ENCODE data around the gene KLHL6.

Gene KLHL6

DNA sequence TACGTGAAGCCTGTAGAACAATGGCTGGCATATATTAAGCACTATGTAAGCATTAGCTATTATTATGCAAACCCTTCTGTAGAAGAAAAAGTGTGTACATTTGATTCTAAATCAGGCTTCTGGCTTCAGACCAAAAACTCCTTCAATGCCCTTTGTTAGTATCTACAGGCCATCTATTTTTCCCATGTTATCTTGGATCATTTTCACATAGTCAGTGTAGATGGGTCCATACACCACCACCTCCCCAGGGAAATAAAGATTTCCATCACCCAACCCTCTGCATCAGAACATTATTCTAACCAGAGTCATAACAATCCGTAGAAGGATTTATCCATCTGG is 8.0 kb upstream of the KLHL6 start:
- peak; percentile 40 for DNase-seq

DNA sequence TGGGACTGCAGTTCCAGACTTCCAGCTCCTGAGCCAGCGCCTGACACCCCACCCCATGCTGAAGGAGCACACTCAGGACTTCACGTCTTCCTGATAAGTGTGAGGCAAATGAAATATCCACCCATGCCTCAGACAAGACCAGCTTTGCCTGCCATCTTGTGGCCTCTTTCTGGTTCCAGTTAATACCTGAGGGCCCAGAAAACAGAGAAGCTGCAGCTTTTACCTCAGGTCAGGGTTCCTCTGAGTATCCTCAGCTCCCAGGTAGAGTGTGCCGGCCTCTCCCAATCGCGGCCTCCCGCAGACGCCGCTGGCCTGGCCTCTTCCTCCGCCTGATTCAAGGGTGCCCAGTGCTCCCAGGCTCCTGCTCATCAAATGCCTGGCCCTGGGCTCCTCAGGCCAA is 5.1 kb upstream of the KLHL6 start:
- DNase-seq = peak; percentile 27

DNA sequence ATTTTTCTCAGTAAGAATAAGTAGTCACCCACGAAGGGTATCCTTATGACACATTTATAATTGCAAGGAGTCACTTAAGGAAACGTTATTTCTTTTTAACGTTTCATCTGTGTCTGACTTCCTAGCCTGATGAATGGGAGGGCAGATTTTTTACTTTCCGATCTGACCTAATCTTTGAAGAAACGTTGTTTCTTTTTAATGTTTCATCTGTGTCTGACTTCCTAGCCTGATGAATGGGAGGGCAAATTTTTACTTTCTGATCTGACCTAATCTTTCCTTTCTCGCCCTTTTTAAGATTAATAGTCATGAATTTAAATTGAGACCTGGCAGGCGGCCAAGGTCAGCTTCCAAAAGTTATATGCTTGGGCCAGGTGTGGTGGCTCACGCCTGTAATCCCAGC is 3.0 kb upstream of the KLHL6 start:
- DNase-seq = no peak

DNA sequence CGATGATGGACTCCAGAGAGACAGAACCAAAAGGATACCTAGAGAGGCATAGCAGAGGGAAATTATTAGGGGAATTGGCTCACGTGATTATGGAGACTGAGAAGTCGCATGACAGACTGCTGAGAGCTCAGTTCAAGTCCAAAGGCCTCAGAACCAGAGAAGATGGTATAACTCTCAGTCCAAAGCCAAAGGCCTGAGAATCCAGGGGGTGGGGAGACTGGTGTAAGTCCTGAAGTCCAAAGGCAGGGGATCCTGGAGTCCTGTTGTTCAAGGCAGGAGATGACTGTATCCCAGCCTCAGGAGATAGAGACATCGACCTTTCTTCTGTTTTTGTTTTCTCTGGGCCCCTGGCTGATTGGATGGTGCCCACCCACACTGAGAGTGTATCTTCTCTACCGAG is 1.2 kb upstream of the KLHL6 start:
- DNase-seq = no peak

DNA sequence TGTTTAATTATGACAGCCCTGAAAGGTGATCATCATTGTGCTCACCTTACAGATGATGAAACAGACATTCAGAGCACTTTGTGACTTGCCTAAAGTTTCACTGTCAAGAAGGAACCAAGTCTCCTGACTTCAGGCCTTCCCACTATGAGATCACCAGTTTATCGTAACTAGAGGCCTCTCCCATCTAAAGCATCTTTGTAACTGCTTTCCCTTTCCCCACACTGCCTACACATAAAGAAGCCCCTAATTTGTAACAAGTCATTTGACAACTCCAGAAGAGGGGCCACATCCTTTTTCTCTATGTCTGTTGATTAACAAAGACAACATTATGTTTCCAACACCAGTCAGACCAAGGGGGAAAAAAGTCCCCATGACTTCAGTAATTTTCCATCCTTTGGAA is 1.1 kb downstream of the KLHL6 start:
- no peak for DNase-seq

DNA sequence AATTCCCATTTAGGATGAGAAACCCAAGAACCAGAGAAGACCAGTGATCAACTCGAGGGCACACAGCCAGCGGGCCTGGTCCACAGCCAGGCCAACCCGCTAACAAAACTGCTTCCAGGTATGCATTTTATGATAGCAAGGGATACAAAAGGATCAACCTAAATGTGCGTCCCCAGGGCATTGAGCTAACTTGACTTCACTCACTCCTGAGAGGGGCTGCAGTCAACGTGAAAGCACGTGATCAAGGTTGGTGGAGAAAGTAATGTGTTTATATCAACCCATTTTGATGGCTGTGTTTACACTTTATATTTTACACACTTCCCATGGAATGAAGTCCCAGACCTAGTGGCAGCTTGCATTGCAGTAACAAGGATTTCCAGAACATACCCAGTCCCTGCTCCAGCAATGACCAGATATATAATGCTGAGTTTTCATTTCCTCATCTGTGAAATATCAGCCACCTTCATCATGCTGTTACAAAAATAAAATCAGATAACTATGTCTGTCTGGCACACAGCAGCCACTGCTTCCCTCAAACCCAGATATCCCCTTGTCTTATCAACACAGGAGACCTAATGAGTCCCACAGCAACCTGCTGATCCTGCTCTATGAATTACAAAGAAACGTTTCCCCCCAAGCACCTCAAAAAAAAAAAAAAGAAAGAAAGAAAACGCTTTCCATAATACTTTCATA is 2.0 kb downstream of the KLHL6 start:
- no peak for DNase-seq

DNA sequence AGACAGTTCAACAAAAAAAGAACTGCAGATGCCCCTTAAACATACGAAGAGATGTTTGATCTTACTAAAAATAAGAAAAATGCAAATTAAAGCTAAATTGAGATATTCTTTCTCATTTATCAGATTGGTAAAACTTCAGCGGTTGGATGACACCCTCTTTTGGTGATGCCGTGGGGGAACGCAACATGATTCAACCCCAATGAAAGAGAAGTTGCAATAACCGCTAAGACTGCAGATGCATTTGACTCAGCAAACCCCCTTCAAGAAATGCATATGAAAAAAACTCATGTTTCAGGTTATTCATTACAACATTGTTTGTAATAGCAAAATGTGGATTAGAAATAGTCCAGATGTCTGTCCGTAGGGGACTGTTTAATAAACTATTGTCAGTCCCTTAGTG is 3.6 kb downstream of the KLHL6 start:
- no peak for DNase-seq

DNA sequence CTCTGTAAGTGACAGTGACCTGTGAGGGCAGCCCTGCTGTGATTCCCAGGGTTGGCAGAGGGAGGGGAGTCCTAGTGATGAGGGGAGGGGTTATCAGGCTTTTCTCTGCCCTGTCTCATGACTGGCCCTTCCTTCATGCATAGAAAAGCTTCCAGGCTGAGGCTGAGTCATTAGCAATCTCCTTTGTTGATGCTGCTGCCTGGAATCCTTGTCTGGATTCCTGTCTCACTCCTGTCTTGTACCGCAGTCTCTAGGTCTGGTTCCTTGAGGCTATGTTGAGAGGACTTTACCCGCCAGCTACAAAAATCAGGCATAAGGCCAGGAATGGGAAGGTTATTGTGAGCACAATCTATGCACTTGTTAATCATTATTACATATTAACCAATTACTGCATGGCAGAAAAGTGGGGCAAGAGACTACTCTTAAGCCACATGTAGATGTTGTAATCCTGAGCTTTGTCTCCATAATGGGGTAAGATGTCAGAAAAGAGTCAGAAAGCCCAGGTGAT is 7.2 kb downstream of the KLHL6 start:
- DNase-seq = peak; percentile 20

DNA sequence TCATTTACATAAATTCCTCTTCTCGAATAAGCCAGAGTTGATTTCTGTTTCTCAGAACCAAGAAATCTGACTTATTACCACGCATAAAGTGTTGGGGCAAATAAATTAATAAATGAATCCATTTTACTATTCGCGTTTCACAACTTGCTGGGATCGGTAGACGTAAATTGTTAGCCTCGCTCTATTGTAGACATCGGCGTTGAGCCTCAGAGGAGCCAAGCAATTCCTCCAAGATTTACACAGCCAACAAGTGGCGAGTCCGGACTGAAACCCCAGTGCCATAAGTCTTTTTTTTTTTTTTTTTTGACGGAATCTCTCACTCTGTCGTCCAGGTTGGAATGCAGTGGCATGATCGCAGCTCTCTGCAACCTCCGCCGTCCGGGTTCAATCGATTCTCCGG is 8.9 kb downstream of the KLHL6 start:
- no peak for DNase-seq

DNA sequence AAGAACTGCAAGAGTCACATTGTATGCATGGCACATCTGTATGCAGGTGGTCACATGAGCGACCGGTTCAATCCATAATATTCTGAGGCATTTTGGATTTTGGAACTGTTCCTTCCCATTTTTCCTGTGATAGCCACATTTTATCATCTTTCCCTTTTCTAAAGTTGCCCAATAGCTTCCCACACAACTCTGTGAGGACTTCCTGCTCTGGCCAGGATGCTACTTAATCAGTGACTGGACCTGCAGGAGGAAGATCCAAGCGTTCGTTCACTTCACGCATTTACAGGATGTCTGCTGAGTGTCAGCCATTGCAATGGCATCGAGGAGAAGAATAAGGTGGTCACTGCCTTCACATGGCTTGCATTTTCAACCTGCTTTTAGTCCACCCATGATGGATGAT is 9.8 kb downstream of the KLHL6 start:
- DNase-seq = no peak

DNA sequence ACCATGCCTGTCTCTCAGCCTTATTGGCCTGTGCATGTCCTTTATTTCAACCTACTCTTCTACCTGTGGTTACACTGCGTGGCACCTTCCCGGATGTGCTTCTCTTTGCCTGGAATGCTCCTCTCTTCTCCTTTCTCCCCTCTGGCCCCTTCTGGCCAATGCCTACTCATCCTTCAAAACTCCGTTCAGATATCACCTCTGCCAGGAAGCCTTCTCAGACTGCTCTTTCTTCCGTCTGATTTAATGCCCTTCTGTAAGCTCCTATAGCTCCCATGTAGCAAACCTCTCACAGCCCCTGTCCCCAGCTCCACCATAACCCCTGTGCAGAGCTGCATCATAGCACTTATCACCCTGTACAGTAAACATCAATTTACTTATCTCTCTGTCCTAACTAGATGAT is 13.2 kb downstream of the KLHL6 start:
- no peak for DNase-seq

DNA sequence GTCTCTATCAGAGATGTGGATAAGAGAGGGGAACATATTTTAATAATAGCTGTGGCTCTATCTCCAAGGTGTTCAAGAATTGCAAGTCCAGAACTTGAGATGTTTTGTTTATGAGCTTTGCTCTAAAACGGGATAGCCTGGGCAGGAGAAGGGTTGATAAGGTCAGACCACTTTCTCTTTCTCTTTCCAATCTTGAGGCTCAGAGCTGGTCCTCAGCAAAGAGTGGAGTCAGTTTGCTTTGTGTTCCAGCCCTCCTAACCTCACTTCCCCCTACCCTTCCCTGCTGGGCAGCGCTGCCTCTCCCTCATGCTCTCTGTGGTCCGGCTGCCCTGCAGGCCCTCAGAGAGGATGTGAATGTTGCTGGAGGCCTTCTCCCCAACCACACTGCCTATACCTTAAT is 13.8 kb downstream of the KLHL6 start:
- DNase-seq = no peak

DNA sequence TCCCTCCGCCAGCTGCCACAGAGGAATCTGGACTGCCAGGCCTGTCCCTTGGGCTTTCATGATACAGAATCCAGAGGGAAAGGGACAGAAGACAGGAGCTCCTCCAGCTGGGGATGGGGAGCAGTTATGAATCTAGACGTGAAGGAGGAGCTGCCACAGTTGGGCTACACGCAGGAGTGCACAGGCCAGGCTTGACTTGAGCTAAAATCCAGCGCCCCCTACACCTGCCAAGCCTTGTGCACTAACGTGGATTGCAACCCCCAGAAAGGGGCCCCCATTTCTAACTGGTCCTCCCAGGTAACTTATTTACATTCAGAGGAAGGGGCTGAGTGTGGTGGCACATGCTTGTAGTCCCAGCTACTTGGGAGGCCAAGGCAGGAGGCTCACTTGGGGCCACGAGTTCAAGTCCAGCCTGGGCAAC is 14.3 kb downstream of the KLHL6 start:
- DNase-seq = no peak

DNA sequence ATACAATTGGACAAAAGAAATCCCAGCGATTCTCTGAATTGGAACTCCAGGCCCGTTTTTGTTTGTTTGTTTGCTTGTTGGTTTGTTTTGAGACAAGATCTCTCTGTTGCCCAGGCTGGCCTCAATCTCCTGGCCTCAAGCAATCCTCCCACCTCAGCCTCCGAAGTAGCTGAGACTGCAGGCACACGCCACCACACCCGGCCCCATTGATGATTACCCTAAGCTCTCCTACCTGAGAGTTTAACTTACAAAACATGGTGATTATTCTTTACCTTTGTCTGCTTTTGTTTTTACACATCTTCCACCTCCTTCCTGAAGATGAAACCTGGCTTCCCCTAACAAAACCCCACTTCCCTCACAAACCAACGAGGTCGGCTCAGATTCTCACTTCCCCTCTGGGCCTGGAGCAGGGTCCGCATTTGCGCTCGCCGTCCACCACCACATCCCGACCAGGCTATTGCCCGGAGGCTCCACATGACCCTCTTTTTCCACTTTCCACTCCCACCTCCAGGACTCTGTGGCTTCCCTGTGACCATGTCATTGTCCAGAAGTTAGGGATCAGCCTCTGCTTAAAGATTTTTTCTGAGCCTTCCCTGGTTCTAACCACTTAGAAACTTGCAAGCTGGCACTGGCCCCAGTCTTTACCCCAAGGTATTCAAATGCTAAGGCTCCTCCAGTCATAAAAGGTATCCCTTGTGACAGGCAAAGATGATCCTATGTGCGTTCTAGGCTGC is 14.8 kb downstream of the KLHL6 start:
- DNase-seq = no peak

DNA sequence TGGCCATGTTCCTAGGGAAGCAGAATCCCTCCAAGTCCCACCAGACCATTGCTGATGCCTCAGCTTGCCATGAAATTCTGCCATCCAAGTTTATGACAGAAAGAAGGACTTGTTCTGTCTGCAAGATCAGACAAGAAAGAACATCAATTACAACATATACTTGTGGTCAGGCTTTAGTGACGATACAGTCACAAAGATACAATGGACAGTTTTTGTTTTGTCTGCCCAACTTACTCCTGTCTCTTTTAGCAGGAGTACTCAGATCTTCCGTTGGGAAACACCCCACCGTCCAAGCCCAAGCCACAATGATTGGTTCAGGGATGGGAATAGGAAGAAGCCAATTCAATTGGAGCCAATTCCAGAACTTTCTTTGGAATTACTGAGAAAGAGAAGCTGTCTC is 15.7 kb downstream of the KLHL6 start:
- DNase-seq = no peak

DNA sequence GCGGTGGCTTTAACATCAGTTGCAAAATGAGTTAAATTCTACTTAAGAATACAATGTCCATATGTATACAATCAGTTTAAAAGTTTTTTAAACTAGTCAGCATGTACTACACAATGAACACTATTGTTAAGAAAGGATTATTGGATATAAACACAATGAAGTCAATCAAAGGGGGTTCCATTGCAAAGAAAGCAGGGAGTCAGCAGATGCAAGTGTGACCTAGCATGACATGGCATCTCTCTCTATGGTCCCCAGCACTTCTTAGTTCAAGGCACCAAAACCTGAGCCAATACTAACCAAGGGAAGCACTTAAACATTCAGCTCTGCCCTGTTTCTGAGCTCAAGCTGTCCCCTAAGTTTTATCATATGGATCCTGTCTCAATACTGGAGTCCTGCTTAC is 17.0 kb downstream of the KLHL6 start:
- DNase-seq = no peak

DNA sequence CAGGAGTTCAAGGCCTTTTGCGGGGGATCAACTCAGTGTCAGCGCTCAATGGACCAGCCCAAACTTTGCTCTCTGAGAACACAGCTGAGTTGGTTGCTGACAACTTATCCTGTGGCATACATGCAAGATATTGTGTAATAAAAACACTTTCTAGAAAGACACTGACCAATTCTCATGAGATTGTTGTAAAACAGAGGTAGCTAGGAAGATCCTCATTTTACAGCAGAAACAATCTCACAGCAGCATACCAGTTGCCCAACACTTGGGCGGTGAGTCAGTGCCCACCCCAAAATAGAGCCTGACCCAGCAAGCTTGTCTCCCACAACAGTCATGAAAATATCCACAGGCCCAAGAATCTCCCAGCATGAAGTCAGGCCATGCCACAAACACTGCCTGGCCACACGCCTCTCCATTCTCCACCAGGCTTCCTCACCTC is 18.2 kb downstream of the KLHL6 start:
- DNase-seq = no peak

DNA sequence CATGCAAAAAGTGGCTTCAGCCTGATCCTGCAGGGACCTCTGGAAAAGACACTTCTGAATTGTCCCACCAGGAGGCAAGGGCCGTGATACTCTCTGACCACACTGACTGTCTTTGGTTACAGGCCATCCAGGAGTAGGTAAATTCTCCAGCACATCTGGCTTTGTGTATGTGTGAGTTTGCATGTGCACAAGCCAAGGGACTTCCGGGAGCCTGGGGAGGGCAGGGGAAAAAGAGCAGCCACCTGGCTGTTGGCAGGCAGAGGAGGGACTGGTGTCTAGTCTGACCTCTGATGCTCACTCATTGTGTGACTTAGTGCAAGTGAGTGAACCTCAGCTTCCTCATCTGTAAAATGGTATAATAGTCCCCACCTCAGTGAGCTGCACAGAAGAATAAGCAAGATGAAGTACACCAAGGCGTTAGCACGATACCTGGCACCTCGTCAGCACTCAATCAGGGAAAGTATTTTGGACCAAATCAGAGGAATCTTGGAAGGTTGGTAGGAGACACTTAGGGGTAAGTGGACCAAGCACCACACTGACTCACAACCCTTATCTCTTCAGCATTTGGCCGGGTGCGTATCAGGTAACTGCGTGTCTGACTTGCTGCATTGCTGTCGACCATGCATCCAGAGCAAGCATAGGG is 19.1 kb downstream of the KLHL6 start:
- DNase-seq = no peak

DNA sequence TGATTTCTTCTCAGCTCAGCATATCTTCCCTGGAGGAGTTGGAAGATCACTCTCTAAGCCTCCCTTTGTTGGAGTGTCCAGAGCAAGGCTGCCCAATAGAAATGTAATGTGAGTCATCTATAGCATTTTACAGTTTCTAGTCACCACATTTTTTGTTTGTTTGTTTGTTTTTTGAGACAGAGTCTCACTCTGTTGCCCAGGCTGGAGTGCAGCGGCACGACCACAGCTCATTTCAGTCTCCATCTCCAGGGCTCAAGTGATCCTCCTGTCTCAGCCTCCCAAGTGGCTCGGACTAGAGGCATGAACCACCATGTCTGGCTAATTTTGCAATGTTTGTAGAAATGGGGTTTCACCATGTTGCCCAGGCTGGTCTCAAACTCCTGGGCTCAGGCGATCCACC is 21.3 kb downstream of the KLHL6 start:
- no peak for DNase-seq

DNA sequence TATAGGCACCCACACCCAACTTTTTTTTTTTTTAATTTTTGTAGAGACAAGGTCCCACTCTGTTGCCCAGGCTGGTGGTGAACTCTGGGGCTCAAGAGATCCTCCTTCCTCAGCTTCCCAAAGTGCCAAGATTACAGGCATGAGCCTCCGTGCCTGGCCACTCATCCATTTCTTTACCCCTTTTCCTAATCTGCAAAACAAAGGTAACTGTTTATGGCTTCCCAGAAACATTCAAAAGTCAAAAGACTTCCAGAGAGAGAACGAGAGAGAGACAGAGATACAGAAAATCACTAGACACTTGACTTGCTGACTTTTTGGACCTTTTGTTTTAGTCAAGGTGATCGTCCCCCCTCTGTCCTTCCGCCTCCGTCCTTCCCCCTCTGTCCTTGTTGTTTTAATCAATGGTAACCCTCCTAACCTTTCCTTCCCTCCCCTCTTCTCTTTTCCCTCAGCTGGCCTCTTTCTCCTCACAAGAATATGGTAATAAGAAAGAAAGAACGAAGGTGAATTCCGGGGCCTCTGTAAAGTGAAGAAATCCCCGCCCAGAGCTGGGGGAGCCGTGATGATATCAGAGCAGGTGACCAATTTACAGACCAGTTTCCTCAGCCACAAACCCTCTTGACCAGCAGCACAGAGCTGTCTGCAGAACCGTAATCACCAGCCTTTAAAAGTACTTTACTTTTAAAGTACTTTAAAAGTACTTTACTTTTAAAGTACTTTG is 21.9 kb downstream of the KLHL6 start:
- no peak for DNase-seq

DNA sequence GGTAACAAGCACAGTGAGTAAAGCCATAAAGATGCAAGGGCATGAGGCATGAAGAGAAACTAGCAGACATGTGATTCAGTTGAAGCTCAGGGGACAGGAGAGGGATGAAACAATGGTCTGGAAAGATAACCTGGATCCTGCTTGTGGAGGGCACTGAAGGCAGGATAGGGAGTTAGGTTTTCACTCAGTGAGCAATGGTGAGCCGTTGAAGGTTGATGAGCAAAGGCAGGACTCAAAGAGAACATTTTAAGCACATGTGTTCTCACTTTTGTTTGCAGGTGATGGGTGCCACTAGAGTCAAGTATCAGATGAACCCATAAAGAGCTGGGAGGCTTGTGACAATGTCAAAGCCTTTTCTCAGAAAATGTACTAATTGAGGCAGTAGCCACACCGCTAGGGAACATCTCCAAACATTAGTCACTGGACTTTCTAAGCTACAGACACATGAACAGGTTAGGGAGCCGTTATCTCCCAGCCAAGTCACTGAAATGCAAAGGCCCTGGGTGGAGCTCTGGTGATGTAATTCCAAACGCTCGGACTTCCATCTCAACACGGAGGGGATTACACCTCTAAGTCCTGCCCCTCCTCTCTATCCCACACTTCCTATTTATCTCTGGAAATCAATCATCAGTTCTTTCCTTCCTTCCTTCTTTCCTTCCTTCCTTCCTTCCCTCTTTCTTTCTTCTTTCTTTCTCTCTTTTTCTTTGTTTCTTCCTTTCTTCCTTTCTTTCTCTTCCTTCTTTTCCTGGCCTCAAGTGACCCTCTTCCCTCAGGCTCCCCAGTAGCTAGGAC is 22.7 kb downstream of the KLHL6 start:
- no peak for DNase-seq

DNA sequence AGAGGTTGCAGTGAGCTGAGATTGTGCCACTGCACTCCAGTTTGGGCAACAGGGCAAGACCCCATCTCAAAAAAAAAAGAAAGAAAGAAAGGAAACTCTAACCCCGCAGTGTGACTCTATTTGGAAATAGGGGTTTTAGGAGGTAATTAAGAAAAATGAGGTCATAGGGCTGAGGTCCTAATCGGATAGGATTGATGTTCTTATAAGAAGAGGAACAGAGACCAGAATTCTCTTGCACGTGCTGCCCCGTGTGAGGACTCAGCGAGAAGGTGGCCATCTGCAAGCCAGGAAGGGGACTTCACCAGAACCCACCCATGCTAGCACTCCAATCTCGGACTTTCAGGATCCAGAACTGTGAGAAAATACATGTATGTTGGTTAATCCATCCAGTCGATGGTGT is 25.8 kb downstream of the KLHL6 start:
- DNase-seq = no peak

DNA sequence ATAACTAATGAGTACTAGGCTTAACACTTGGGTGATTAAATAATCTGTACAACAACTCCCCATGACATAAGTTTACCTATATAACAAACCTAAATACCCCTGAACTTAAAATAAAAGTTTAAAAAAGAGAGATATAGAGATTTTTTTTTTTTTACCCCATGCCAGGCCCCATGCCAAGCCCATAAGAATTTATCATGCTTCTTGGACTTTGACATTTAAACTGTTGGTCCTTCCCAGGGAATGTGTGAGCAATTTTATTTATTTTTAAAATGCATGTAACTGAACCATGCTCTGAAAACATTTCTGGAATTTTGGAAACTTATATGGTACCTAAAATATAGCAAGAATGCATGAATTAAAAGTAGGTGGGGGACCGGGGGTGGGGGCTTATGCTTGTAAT is 26.3 kb downstream of the KLHL6 start:
- no peak for DNase-seq
